ENCODE data around the gene CARD19. TPM values are rescaled to one million over a fixed set of nuclear protein-coding genes. Genes with fewer than 3 reads are reported as not detected.

The CARD19 gene
- total and polyA plus RNA-seq, 7 experiments from 2014 or later = 43.0 to 90.0 (median 59.2) TPM

- Histone ChIP-seq H3K27me3 (ENCODE audit: control insufficient read depth in 2 of 2, insufficient read depth in 2 of 2, low read length in 2 of 2) (no peaks in the 10 kb centered on the region), H3K36me3 (ENCODE audit: control insufficient read depth in 2 of 3, insufficient read depth in 3 of 3, low read length in 3 of 3) (no peaks in the 10 kb centered on the region), H3K4me3 (ENCODE audit: low read length) (no peak overlapping the region), H3K4me1 (ENCODE audit: control insufficient read depth in 2 of 2, insufficient read depth in 2 of 2, low read length in 2 of 2) (peaks cover 0 to 7% of the 10 kb centered on the region in 2 donors), H3K27ac (ENCODE audit: low read depth, low read length) (no peak overlapping the region), H3K9me3 (ENCODE audit: control insufficient read depth in 2 of 3, low read length in 3 of 3) (no peaks in the 10 kb centered on the region)
- POLR2A ChIA-PET = interaction anchor here (0.6 kb wide), 1 partner anchor 14 kb away, joined by 3 read pairs; no protein-coding TSS in a partner anchor
- Mint-ChIP-seq H3K4me1 (peaks cover 3 to 49% (median 19%) of the 10 kb centered on the region in 7 donors), H3K36me3 (peaks cover 0 to 21% (median 0%) of the 10 kb centered on the region in 5 donors), H3K27me3 (no peaks in the 10 kb centered on the region), H3K27ac (peak overlapping the region in 2 of 9 donors; percentile 40 to 54), H3K9me3 (peaks cover 0 to 18% (median 3%) of the 10 kb centered on the region in 11 donors), H3K4me3 (no peak overlapping the region)
- no peak for DNase-seq
- intact Hi-C loops (cut with micrococcal nuclease) = no loop called here
- CTCF ChIA-PET = no interaction called here
- no peak for ATAC-seq
Observed at GRCh38 chr9:93151097-93151784, 55.2 kb downstream of the CARD19 start.

DNA sequence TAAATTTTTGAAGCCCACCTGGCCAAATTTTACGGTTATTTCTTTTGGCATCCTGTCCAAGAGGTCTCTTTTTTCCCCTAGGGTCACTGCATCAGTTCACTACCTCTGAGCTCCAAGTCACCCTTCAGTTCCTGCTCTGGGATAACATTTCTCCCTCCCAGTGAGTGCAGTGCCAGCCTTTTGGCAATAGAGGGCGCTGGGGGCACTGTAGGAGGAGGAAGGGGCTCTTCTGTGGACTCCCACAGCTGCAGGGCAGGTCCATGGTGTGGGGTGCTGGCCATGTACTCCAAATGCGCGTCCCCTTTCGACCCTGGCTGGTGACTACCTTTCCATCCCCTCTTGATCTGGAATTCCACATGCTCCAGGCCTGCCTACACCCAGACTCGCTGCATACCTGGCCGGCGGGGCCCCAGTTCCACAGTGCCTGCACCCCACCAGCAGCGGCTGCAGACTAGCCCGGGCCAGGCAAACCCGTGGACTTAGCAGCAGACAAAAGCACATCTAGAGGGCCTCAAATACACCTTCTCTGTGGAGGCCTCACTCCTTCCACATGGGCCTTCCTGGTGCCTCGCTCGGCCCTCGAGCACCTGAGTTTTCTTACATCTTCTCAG is 58.4 kb downstream of the CARD19 start:
- H3K4me1 ChIP-seq (ENCODE audit: control insufficient read depth in 2 of 2, insufficient read depth in 2 of 2, low read length in 2 of 2) = peaks cover 0 to 1% of the 10 kb centered on the region in 2 donors
- H3K9me3 ChIP-seq (ENCODE audit: control insufficient read depth in 2 of 3, low read length in 3 of 3) = no peaks in the 10 kb centered on the region
- no peak overlapping the region for H3K4me3 ChIP-seq (ENCODE audit: low read length)
- no peaks in the 10 kb centered on the region for H3K36me3 ChIP-seq (ENCODE audit: control insufficient read depth in 2 of 3, insufficient read depth in 3 of 3, low read length in 3 of 3)
- DNase-seq (peak in 5 of 9 donors; percentile 34 to 55 (median 41)), ATAC-seq (peak; percentile 70)
- Mint-ChIP-seq H3K36me3 (peaks cover 0 to 2% (median 0%) of the 10 kb centered on the region in 5 donors), H3K4me3 (peak overlapping the region in 1 of 10 donors; percentile 7), H3K27ac (peak overlapping the region in 5 of 9 donors; percentile 17 to 72 (median 25)), H3K4me1 (peaks cover 2 to 38% (median 8%) of the 10 kb centered on the region in 7 donors), H3K27me3 (no peaks in the 10 kb centered on the region), H3K9me3 (no peaks in the 10 kb centered on the region)
- H3K27ac ChIP-seq (ENCODE audit: low read depth, low read length) = no peak overlapping the region
- intact Hi-C loops (cut with micrococcal nuclease) = loop anchor here in 1 of 2 donors (2.0 kb wide), 1 partner anchor 46 kb away; no protein-coding TSS in a partner anchor
- ChIA-PET POLR2A (interaction anchor here (0.6 to 1.6 kb wide), 5 partner anchors 8 to 156 kb away, joined by 3 to 6 read pairs (median 3); no protein-coding TSS in a partner anchor), CTCF (interaction anchor here (1.1 kb wide), 1 partner anchor 10 kb away, joined by 3 read pairs; no protein-coding TSS in a partner anchor)
- H3K27me3 ChIP-seq (ENCODE audit: control insufficient read depth in 2 of 2, insufficient read depth in 2 of 2, low read length in 2 of 2) = no peaks in the 10 kb centered on the region

GRCh38 chr9:93155716-93156474 is 59.9 kb downstream of the CARD19 start:
- Mint-ChIP-seq H3K9me3 (no peaks in the 10 kb centered on the region), H3K27ac (peak overlapping the region in 2 of 9 donors; percentile 11 to 71), H3K36me3 (no peaks in the 10 kb centered on the region), H3K4me1 (peaks cover under 1 to 34% (median 8%) of the 10 kb centered on the region in 7 donors), H3K4me3 (no peak overlapping the region), H3K27me3 (no peaks in the 10 kb centered on the region)
- no peak for ATAC-seq
- ChIA-PET CTCF (interaction anchor here (0.8 to 0.9 kb wide), 2 partner anchors 12 to 191 kb away, joined by 3 to 4 read pairs; no protein-coding TSS in a partner anchor), POLR2A (interaction anchor here (0.6 to 1.0 kb wide), 3 partner anchors 11 to 140 kb away, joined by 3 to 4 read pairs (median 4); no protein-coding TSS in a partner anchor)
- no peaks in the 10 kb centered on the region for H3K36me3 ChIP-seq (ENCODE audit: control insufficient read depth in 2 of 3, insufficient read depth in 3 of 3, low read length in 3 of 3)
- intact Hi-C loops (cut with micrococcal nuclease) = loop anchor here (1.0 to 2.0 kb wide), 2 partner anchors 22 to 47 kb away; partner anchors contain the start of gene NINJ1 (in 1 of the 2)
- no peak for DNase-seq
- no peaks in the 10 kb centered on the region for H3K9me3 ChIP-seq (ENCODE audit: control insufficient read depth in 2 of 3, low read length in 3 of 3)
- peaks cover 0 to 5% of the 10 kb centered on the region in 2 donors for H3K4me1 ChIP-seq (ENCODE audit: control insufficient read depth in 2 of 2, insufficient read depth in 2 of 2, low read length in 2 of 2)
- no peak overlapping the region for H3K27ac ChIP-seq (ENCODE audit: low read depth, low read length)
- no peak overlapping the region for H3K4me3 ChIP-seq (ENCODE audit: low read length)
- H3K27me3 ChIP-seq (ENCODE audit: control insufficient read depth in 2 of 2, insufficient read depth in 2 of 2, low read length in 2 of 2) = no peaks in the 10 kb centered on the region

GRCh38 chr9:93156475-93157008 is 60.5 kb downstream of the CARD19 start:
- POLR2A ChIA-PET = interaction anchor here (0.6 to 1.0 kb wide), 2 partner anchors 12 to 139 kb away, joined by 3 to 4 read pairs; no protein-coding TSS in a partner anchor
- Mint-ChIP-seq H3K4me1 (peaks cover 0 to 34% (median 8%) of the 10 kb centered on the region in 7 donors), H3K27ac (peak overlapping the region in 5 of 9 donors; percentile 32 to 71 (median 65)), H3K4me3 (no peak overlapping the region), H3K27me3 (no peaks in the 10 kb centered on the region), H3K36me3 (no peaks in the 10 kb centered on the region), H3K9me3 (no peaks in the 10 kb centered on the region)
- CTCF ChIA-PET = interaction anchor here (0.8 to 1.4 kb wide), 3 partner anchors 10 to 191 kb away, joined by 3 to 4 read pairs (median 4); no protein-coding TSS in a partner anchor
- Histone ChIP-seq H3K4me3 (ENCODE audit: low read length) (no peak overlapping the region), H3K27ac (ENCODE audit: low read depth, low read length) (no peak overlapping the region), H3K27me3 (ENCODE audit: control insufficient read depth in 2 of 2, insufficient read depth in 2 of 2, low read length in 2 of 2) (no peaks in the 10 kb centered on the region), H3K9me3 (ENCODE audit: control insufficient read depth in 2 of 3, low read length in 3 of 3) (no peaks in the 10 kb centered on the region), H3K36me3 (ENCODE audit: control insufficient read depth in 2 of 3, insufficient read depth in 3 of 3, low read length in 3 of 3) (no peaks in the 10 kb centered on the region), H3K4me1 (ENCODE audit: control insufficient read depth in 2 of 2, insufficient read depth in 2 of 2, low read length in 2 of 2) (peaks cover 0 to 5% of the 10 kb centered on the region in 2 donors)
- DNase-seq = peak in 1 of 9 donors; percentile 46
- no peak for ATAC-seq
- intact Hi-C loops (cut with micrococcal nuclease) = loop anchor here in 1 of 2 donors (1.0 kb wide), 1 partner anchor 22 kb away; the partner anchor contains the start of gene NINJ1

- DNase-seq (peak; percentile 35 to 82 (median 52)), ATAC-seq (peak; percentile 95)
- Mint-ChIP-seq H3K27ac (peak overlapping the region in 3 of 9 donors; percentile 40 to 72 (median 43)), H3K4me1 (peaks cover 0 to 24% (median 8%) of the 10 kb centered on the region in 7 donors), H3K36me3 (no peaks in the 10 kb centered on the region), H3K4me3 (peak overlapping the region in 1 of 10 donors; percentile 16), H3K27me3 (no peaks in the 10 kb centered on the region), H3K9me3 (no peaks in the 10 kb centered on the region)
- Histone ChIP-seq H3K9me3 (ENCODE audit: control insufficient read depth in 2 of 3, low read length in 3 of 3) (no peaks in the 10 kb centered on the region), H3K27me3 (ENCODE audit: control insufficient read depth in 2 of 2, insufficient read depth in 2 of 2, low read length in 2 of 2) (no peaks in the 10 kb centered on the region), H3K27ac (ENCODE audit: low read depth, low read length) (no peak overlapping the region), H3K4me1 (ENCODE audit: control insufficient read depth in 2 of 2, insufficient read depth in 2 of 2, low read length in 2 of 2) (peaks cover 0 to 5% of the 10 kb centered on the region in 2 donors), H3K36me3 (ENCODE audit: control insufficient read depth in 2 of 3, insufficient read depth in 3 of 3, low read length in 3 of 3) (no peaks in the 10 kb centered on the region), H3K4me3 (ENCODE audit: low read length) (no peak overlapping the region)
- POLR2A ChIA-PET = interaction anchor here (0.6 kb wide), 1 partner anchor 17 kb away, joined by 3 read pairs; no protein-coding TSS in a partner anchor
- intact Hi-C loops (cut with micrococcal nuclease) = loop anchor here (1.0 to 5.0 kb wide), 4 partner anchors 51 to 802 kb away; no protein-coding TSS in a partner anchor
- CTCF ChIA-PET = interaction anchor here (0.6 to 0.9 kb wide), 2 partner anchors 143 to 797 kb away, joined by 3 to 5 read pairs; no protein-coding TSS in a partner anchor
Observed at GRCh38 chr9:93159601-93160471, 63.8 kb downstream of the CARD19 start.

All from naive thymus-derived CD4-positive, alpha-beta T cell (primary cell).